GM19397 (cell line): ENCODE measurements around the gene OR52B2.

Source experiments
- ATAC-seq: cut with Tn5 transposase; IDR thresholded peaks from one replicate; pipeline ENCODE4 v1.9.1; 2021; ENCODE audit warnings: mild to moderate bottlenecking, moderate library complexity; ENCODE audit not compliant: unreplicated experiment

OR52B2 gene

DNA sequence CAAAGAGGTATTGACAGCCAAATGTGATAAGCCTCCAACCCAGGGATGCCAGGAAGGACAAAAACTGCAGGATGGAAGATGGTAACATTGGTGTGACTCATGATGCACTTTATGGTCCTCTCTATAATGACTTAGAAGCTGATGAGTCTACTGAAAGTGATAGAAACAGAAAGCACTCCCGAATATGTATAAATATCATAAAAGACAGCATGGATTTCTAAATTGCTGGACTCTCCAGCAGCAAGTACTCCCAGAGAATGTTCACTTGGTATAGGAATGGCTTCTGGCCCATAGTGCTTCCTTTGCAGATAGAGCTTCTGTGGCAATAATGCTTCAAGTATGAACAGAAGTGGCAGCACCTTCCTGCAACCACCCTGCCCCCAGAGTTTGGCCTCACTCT, at the start of gene OR52B2:
TSS of gene OR52B2 (minus strand) at position 101 of the 400 bp plus-strand sequence. CDS start at position 101, 0 bp downstream.
- ATAC-seq = no peak

DNA sequence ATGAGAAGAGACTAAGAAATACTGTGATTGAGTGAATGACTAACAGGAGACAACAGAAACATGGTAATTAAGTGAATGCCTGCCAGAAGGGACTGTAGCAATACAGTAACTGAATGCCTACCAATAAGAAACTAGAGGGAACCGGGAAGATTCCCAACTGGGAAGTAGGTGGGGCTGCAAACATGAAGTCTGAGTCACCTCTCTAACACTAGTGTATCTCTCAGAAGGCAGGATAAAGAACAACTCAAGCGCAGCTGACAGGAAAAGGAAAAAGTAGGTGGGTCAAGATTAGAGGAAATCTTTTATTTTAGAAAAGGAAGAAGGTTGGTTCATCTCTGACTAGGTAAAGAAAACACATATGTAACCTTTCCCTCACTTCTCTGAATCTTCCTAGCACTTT, 49.2 kb upstream of the OR52B2 start:
- no peak for ATAC-seq

DNA sequence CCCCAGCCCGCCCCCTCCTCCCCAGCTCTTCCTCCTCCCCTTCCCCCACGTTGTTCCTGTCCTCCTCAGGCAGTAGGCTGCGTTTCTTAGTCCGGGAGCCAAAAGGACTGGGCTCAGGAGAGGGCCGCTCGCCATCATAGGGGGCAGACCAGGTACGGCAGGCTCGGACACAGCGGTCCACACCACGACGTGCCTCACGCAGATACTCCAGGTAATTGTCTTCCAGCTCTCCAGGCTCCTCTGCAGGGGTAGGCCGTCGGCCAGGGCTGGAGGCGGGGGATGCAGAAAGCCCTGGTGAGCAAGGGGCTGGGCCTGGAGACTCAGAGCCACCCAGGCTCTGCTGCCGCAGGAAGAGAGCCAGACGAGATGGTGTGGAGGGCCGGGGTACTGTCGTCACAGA, 47.6 kb upstream of the OR52B2 start:
- ATAC-seq = no peak

DNA sequence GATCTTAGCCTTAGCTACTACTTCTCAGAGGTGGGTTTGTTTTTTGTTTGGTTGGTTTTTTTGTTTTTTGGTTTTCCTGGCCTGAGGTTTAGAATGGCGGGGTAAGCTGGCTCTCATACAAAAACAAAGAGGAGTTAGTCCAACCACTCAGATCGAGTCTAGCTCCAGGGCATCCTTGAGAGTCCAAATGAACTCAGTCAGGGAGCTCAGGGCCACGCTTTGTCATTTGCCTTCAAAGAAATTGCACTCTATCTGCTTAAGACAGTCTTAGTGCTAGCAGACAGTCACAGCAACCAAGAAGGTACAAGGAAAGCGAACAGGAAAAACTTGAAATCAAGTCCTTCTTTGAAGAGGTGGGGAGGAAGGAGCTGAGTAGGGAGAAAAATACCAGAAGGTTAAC, 46.4 kb upstream of the OR52B2 start:
- no peak for ATAC-seq

DNA sequence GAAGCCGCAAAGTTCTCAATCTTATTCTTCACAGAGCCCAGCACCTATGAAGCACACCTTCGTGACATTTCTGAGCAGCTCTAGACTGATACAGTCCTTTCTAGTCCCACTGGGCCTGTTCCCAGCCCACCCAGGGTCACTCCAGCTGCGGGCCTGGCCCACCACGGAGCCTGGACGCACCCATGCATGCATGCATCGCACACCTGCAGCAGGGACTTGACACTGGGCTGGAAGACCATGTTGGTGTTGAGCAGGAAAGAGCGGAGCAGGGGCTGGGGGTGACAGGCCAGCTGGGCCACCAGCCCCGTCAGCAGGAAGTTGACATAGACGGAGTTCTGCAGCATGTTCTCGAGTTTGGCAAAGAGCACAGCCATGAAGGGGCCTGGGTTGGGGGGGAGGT, 44.4 kb upstream of the OR52B2 start:
- ATAC-seq = no peak

DNA sequence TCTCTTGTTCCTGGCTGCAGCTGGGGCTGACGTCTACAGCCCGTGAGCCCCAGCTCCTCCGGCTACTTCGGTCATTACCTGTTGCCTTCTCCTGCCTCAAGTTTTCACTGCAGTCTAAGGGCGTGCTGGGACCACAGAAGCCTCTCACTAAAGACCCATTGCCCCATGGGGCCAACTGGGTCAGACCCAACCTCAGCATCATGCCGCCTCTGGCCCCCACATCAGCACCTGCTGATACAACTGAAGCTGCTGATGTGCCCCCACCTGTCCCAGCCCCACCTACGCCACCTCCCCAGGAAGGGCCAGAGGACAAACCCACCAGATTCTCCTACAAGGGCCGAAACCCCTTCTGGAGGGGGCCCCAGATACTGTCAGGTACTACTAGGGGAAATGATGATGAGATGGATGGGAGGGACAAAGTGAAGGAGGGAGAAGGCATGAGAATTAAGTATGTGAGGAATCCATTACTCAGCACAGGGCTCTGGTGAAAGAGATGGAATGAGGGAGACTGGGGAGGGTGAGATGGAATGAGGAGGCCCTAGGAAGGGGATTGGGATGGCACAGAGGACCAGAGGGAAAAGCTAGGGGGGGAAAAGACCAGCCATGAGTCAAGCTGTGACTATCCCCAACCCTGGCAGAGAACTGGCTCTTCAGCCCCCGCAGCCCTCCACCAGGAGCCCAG, 40.3 kb upstream of the OR52B2 start:
- ATAC-seq = no peak

DNA sequence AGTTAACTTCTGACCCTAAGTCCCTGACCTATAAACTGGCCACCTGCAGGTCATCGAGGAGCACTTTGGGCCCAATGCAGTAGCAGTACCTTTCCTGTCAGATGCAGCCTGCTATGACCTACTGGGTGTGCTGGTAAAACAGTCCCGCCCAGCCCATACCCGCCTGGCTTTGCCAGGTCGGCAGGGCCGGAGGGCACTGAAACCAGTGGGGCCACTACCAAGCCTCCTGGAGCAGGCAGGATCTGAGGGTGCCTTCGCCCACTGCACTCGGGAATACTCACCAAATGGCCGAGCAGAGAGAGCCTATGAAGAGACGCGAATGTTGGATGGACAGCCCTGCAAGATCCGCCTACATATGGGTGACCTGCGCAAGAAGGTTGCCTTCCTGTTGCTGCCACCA, 39.7 kb upstream of the OR52B2 start:
- ATAC-seq = no peak

DNA sequence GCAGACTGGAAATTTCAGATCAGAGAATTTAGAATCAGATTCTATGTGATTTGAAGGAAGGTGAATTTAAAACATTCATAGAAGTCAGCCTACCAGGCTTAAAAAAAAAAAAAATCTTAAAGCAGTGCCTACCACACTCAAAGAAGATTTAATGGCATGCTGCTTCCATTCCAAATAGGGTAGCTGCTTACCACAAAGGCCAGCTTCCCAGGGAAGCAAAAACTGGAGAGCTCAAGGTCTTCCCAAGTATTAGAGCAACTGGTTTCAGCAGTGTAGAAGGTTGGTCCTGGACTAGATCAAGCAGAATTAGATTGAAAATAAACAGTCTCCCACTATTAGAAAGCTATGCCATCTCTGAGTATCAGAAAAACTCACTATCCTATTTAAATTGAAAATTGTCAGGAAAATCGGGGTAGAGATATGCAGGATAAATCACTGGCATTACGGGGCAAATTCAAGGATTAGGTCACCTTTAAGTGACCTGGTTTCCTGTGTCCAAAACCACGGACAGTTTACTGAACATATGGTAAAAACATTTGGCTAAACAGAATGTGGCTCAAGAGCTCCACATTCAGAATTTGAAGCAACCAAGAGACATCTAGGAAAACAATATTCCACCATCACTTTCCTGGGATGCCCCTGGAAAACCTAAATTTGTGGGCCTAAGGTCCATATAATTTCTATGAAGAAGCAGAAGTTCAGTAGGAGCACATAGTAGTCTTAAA, 36.5 kb upstream of the OR52B2 start:
- no peak for ATAC-seq

DNA sequence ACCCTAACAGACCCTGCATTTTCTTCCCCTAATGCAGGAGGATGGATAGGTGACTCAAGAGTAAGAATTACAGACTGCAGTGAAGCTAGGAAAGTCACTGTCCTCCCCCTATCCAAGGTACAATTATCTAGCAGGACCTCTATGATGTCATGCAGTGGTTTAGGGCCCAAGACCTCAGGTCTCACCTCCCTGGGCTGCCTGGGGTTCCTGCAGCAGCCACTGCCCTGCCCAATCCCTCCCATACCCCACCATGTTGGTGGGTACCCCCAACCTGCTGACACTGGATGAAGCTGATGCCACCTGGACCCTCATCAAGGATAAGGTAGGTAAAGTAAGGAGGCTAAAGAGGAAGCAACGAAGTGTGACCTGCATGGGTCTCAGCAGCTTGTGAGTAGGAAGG, 35.2 kb upstream of the OR52B2 start, which contains the start of gene C11orf42:
TSS of gene C11orf42 (plus strand) at position 192 of the 400 bp plus-strand sequence. CDS start at position 251, 59 bp downstream.
- ATAC-seq = no peak

DNA sequence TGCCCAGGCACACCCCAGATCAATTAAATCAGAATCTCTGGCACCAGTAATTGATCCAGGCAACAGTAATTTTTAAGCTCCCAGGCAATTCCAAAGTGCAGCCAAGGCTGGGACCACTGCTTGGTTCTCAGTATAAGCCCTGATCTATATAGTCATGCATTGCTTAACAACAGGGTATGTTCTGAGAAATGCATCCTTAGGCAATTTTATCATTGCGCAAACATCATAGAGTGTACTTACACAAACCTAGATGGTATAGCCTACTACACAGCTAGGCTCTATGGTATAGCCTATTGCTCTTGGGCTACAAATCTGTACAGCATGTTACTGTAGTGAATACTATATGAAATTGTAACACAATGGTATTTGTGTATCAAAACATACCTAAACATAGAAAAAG, 34.6 kb upstream of the OR52B2 start:
- no peak for ATAC-seq

DNA sequence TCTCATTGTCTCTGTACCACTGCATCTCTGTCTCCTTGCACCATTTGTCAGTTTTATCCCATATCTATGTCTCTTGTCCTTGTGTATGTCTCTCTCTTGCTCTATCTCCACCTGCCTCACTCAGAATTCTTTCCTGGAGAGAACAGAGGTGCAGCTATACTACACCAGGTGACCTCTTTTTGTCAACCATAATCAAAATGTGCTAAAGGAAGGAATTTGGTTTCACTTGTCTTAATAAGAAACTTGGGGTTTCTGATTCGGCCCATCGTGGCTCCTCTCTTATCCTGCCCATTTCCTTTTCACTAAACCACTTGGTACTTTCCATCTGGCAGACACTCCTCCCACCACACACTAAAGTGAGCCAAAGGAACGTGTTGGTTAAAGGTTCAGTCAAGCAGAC, 33.2 kb upstream of the OR52B2 start:
- ATAC-seq = peak; percentile 58

DNA sequence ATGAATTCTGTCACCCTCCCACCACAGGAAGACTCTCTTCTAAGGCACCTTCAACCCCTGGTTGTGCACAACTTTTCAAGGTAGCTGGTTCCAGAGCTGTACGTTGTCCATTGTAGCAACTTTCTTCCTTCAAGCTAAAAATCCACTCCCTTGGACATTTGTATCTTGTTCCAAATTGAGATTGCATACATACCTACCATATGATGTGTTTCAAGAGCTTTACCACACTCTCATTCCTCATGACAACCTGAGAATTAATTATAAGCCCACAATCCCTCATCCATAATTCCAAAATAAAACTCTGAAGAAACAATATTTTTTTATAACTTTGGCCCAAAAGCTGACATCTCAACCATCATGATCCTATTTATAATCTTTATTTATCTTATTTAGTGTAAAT, 31.9 kb upstream of the OR52B2 start:
- no peak for ATAC-seq

DNA sequence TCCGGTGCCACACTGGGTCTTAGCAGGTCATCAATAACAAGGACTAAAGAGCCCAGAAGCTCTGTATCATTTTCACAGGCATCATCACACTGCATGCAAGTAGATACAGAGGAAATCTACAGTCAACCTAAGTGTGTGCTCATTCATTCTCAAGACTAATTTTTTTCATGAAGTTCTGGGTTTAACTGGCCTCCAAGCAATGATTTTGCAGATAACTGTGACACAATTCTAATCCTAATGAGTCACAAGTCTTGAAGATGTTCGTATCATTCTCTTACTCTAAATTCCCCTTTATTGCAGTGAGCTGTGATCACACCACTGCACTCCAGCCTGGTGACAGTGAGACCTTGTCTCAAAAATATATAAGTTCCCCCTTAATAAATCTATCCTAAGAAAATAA, 31.4 kb upstream of the OR52B2 start:
- ATAC-seq = no peak

DNA sequence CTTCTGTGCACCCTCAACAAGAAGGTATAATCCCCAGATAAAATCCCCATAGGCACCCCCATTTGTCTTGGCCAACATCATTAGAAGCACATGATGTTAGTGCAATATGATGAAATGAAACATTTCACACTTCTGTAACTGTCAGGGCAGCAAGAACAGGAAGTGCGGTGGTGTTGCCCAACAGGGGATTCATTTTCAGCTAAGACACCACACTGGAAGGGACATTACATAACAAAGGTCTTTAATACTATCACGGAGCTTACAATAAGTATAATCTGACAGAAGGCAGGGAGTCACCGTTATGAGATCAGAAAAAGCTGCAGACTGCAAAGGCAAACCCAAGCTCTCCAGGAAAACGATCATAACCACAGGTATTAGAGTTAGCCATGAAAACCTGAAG, 30.8 kb upstream of the OR52B2 start:
- ATAC-seq = no peak

DNA sequence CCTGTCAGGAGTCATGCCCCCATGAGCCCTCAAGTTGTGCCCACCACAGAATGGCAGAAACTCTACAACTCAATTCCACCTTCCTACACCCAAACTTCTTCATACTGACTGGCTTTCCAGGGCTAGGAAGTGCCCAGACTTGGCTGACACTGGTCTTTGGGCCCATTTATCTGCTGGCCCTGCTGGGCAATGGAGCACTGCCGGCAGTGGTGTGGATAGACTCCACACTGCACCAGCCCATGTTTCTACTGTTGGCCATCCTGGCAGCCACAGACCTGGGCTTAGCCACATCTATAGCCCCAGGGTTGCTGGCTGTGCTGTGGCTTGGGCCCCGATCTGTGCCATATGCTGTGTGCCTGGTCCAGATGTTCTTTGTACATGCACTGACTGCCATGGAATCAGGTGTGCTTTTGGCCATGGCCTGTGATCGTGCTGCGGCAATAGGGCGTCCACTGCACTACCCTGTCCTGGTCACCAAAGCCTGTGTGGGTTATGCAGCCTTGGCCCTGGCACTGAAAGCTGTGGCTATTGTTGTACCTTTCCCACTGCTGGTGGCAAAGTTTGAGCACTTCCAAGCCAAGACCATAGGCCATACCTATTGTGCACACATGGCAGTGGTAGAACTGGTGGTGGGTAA, 29.2 kb upstream of the OR52B2 start, which contains the start of gene OR52W1:
TSS of gene OR52W1 (plus strand) at position 51 of the 637 bp plus-strand sequence. CDS start at position 51, 0 bp downstream.
- ATAC-seq = no peak

DNA sequence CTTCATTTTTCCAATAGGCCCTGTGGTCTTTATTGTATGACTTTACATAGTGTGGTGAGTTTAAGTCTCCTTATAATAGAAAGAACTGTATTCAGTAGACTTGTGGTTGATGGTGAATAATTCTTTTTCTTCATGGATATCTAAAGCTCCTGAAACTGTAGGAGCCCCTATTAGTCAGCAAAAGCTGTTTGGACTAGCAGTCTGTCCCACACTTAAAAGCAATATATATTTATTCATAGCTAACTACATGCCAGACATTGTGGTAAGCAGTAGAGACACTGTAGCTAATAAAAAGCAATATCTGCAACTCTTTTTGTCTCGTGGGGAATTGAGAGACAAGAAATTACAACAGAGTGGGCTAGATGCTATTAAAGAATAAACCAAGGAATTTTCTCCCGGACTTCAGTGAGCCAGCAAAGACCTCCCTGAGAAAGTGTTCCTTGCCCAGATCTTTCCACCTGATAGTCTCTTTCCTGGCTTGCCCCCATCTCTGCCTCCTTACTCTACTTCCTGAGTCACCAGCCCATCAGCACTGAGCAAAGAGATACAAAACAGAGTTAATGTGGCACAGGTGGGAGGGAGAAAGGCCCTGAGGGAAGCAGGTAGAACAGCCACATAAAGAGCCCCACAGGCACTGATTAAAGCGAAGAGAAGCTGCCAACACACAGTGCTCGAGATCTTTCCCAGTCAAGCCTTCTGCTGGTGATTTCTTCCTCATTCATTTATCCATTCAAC, 27.5 kb upstream of the OR52B2 start:
- ATAC-seq = no peak

DNA sequence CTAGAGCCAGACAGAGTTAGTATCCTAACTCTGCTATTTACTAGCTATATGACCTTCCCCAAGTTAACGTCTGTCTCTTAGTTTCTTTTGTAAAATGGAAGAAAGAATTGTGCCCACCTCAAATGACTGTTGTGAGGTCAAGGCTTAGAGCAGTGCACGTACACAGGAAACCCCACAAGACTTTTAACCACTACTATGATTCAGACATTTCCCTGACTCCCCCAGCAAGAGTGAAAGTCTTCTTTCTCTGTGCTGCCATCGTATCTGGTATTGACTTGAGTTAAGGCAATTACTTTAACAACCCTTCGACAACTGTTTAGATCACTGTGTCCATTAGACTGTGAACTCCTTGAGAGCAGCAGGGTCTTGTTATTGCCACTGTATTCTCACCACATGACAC, 26.3 kb upstream of the OR52B2 start:
- ATAC-seq = no peak

DNA sequence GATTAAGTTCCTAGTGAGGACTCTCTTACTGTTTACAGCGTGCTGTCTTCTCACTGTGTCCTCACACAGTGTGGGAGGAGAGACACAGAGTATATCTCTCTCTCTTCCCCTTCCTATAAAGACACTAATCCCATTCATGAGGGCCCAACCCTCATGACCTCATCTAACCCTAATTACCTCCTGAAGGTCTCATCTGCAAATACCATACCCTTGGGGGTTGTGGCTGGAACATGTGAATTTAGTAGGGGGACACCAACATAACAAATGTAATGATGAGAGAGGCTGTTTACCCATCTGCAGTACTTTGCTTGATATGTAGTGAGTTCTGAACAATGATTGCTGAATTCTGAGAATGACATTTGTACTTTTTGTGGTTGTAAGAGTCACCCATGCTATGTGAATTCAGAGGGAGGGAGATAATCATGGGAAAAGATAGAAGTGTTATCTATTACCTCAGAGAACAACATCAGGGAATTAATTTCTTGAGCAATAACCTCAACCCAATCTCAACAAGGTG, 24.0 kb upstream of the OR52B2 start:
- no peak for ATAC-seq

DNA sequence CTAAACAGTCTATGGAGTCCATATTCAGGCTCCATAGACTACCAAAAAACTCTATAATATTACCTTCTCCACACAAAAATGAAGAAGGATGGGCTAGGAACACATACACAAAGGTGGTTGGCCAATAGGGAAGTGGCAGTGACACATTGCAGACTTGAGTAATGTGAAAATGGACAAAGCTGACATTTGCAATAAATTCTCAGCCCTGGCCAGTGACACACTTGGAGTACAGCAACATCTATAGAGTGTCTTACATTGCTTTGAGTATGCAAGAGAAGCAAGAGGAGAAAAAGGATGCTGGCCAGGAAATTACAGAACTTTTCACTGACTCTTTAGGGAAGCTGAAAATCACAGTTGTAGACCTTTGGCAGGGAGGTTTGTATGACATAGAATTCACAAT, 21.6 kb upstream of the OR52B2 start:
- ATAC-seq = no peak

DNA sequence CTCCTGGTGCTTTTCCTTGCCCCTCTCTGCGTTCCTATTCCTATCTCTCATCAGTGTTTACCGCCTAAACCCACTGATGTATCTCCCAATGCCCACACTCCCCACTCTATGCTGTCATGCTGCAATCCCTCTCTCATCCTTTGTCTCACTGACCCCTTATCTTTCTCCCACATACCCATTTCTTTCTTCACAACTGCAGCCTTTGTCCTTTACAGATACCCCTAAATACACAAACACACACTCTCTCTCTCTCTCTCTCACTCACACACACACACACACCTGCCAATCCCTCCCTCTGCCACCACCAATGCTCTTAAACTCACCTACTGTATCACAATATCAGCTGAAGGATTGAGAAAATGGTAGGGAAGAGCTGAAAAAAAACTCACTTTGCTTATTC, 5.3 kb upstream of the OR52B2 start:
- ATAC-seq = no peak
